Keratinocyte (primary cell): ENCODE data around the gene ASH1L. TPM values are rescaled to one million over a fixed set of nuclear protein-coding genes. Genes with fewer than 3 reads are reported as not detected.

Experiments
- DNase-seq: peaks from one replicate; pipeline ENCODE4 v3.0.0-alpha.2; 2011; ENCODE audit warnings: low read depth, missing footprints, low spot score
- FAIRE-seq: peaks from 2 replicates; lab custom pipeline; 2011; peaks lifted over from hg19 to GRCh38; lab: Jason Lieb, UNC
- H2AFZ ChIP-seq: 2 replicates; pipeline ENCODE4 v1.6.0; 2012; ENCODE audit warnings: low read length, control low read depth, inconsistent platforms; ENCODE audit not compliant: control insufficient read depth
- H3K27ac ChIP-seq: 2 replicates; pipeline ENCODE4 v1.5.1; 2011; ENCODE audit warnings: low read length; ENCODE audit not compliant: control insufficient read depth, insufficient read depth
- H3K27me3 ChIP-seq: 3 replicates; pipeline ENCODE4 v1.6.0; 2011; ENCODE audit warnings: low read length; ENCODE audit not compliant: control insufficient read depth, insufficient read depth; ENCODE audit errors: extremely low read depth
- H3K36me3 ChIP-seq, 2 experiments: 2 replicates in 1 of 2; 3 replicates in 1 of 2; pipeline ENCODE4 v1.5.1; 2011; ENCODE audit warnings: low read length in 2 of 2, mild to moderate bottlenecking in 1 of 2; ENCODE audit not compliant: control insufficient read depth in 2 of 2, insufficient read depth in 2 of 2; ENCODE audit errors: extremely low read depth in 1 of 2
- H3K4me1 ChIP-seq: 3 replicates; pipeline ENCODE4 v1.5.1; 2011; ENCODE audit warnings: low read length; ENCODE audit not compliant: control insufficient read depth, insufficient read depth; ENCODE audit errors: extremely low read depth
- H3K4me2 ChIP-seq: 3 replicates; pipeline ENCODE4 v1.6.0; 2011; ENCODE audit warnings: low read depth, low read length; ENCODE audit not compliant: control insufficient read depth, insufficient read depth; ENCODE audit errors: extremely low read depth
- H3K4me3 ChIP-seq, 3 experiments: fragments of 200-600 bp in 1 of 3; sonication (generic) in 1 of 3; 2 replicates in 2 of 3; 3 replicates in 1 of 3; pipeline ENCODE4 v1.5.1; 2011 to 2016; ENCODE audit warnings: low read length in 3 of 3, mild to moderate bottlenecking in 3 of 3, control low read depth in 2 of 3, inconsistent platforms in 1 of 3, low read depth in 1 of 3, mixed read lengths in 1 of 3, mixed run types in 1 of 3, moderate library complexity in 1 of 3; ENCODE audit not compliant: control insufficient read depth in 2 of 3, insufficient read depth in 2 of 3; ENCODE audit errors: extremely low read depth in 1 of 3
- H3K79me2 ChIP-seq: 2 replicates; pipeline ENCODE4 v1.6.0; 2012; ENCODE audit warnings: low read length; ENCODE audit not compliant: control insufficient read depth, insufficient read depth
- H3K9ac ChIP-seq: 3 replicates; pipeline ENCODE4 v1.6.0; 2011; ENCODE audit warnings: low read length; ENCODE audit not compliant: control insufficient read depth, insufficient read depth; ENCODE audit errors: extremely low read depth
- H3K9me1 ChIP-seq: 3 replicates; pipeline ENCODE4 v1.6.0; 2011; ENCODE audit warnings: low read length; ENCODE audit not compliant: control insufficient read depth, insufficient read depth; ENCODE audit errors: extremely low read depth
- H3K9me3 ChIP-seq: 2 replicates; pipeline ENCODE4 v1.5.1; 2012; ENCODE audit warnings: low read depth, low read length; ENCODE audit not compliant: control insufficient read depth
- H4K20me1 ChIP-seq: 3 replicates; pipeline ENCODE4 v1.6.0; 2011; ENCODE audit warnings: low read length; ENCODE audit not compliant: control insufficient read depth, insufficient read depth; ENCODE audit errors: extremely low read depth
- CTCF ChIP-seq, 3 experiments: IDR thresholded peaks in 1 of 3; conservative IDR thresholded peaks in 1 of 3; optimal IDR thresholded peaks in 1 of 3; 2 replicates in 2 of 3; 3 replicates in 1 of 3; pipeline versions ENCODE3 to v1.5.1; 2011; ENCODE audit warnings: low read length in 3 of 3, mild to moderate bottlenecking in 3 of 3, moderate library complexity in 2 of 3, control low read depth in 1 of 3, inconsistent platforms in 1 of 3; ENCODE audit not compliant: insufficient read depth in 2 of 3; ENCODE audit errors: extremely low read depth in 1 of 3
- EZH2 ChIP-seq: IDR thresholded peaks from one replicate; pipeline ENCODE4 v1.6.1; 2012; ENCODE audit warnings: inconsistent platforms, mild to moderate bottlenecking, low read length, moderate library complexity
- dilution Hi-C: fragments of 300-500 bp; cut with MboI; formaldehyde crosslinking; loops from one replicate; pipeline ENCODE4 v1.7.0; 2020; ENCODE audit warnings: low sequenced_read_pairs; ENCODE audit not compliant: extremely low pct_ligation_motif_present
- polyA plus RNA-seq, 5 experiments: library from polyadenylated mRNA; depleted of rRNA in 3 of 5; stranded (reverse) in 3 of 5; stranded (forward) in 1 of 5; unstranded in 1 of 5; fragments of >200 nt; gene quantifications; 1 replicate in 1 of 5; 2 replicates in 3 of 5; 3 replicates in 1 of 5; pipeline versions ENCODE4 v1.2.1 to v1.2.3, GENCODE V29; 2011 to 2012; ENCODE audit warnings: missing spikeins in 2 of 5, low read depth in 1 of 5, low replicate concordance in 1 of 5

Gene ASH1L
- polyA plus RNA-seq, 1 donor (not counting 4 experiments of a cell fraction or from before 2014, with no cell fraction given): 13.8 TPM

- peak; percentile 62 for FAIRE-seq
- H3K4me3 ChIP-seq: peak overlapping the region; percentile 78 to 90 (median 82)
- H3K27ac ChIP-seq: peak overlapping the region; percentile 84
- H3K4me2 ChIP-seq: peak overlapping the region; percentile 96
- H3K9me1 ChIP-seq: no peaks in the 10 kb centered on the region
- no peaks in the 10 kb centered on the region for H3K9me3 ChIP-seq
- H4K20me1 ChIP-seq: peaks cover 15% of the 10 kb centered on the region
- H3K4me1 ChIP-seq: peaks cover 17% of the 10 kb centered on the region
- H3K9ac ChIP-seq: peak overlapping the region; percentile 82
- peaks cover 16% of the 10 kb centered on the region for H3K79me2 ChIP-seq
- H2AFZ ChIP-seq: peak overlapping the region; percentile 80
- H3K36me3 ChIP-seq: peaks cover 23 to 34% of the 10 kb centered on the region in 2 experiments
- peak; percentile 88 for DNase-seq
- TF ChIP-seq CTCF (optimal IDR thresholded peaks at IDR 0.05 in 1 of 3, IDR thresholded peaks at IDR 0.05 in 1 of 3, conservative IDR thresholded peaks at IDR 0.05 in 1 of 3; ENCODE audit: extremely low read depth in 1 of 3, insufficient read depth in 2 of 3, low read length in 3 of 3): no peak
- no peak for TF ChIP-seq EZH2
- dilution Hi-C loops: no loop called here
- H3K27me3 ChIP-seq: no peaks in the 10 kb centered on the region
These were observed 238.4 kb downstream of the ASH1L start for GRCh38 chr1:155324037-155324716.

- Histone ChIP-seq H2AFZ (peak overlapping the region; percentile 80), H3K27me3 (no peaks in the 10 kb centered on the region), H3K9me3 (no peaks in the 10 kb centered on the region), H4K20me1 (peaks cover 15% of the 10 kb centered on the region), H3K4me2 (peak overlapping the region; percentile 96), H3K4me1 (peaks cover 17% of the 10 kb centered on the region), H3K36me3 (peaks cover 27 to 38% of the 10 kb centered on the region in 2 experiments), H3K9me1 (no peaks in the 10 kb centered on the region), H3K79me2 (peaks cover 16% of the 10 kb centered on the region), H3K27ac (peak overlapping the region; percentile 84), H3K9ac (peak overlapping the region; percentile 82), H3K4me3 (peak overlapping the region; percentile 78 to 90 (median 82))
- no peak for TF ChIP-seq EZH2
- TF ChIP-seq CTCF (optimal IDR thresholded peaks at IDR 0.05 in 1 of 3, IDR thresholded peaks at IDR 0.05 in 1 of 3, conservative IDR thresholded peaks at IDR 0.05 in 1 of 3; ENCODE audit: extremely low read depth in 1 of 3, insufficient read depth in 2 of 3, low read length in 3 of 3): no peak
- dilution Hi-C loops: no loop called here
- FAIRE-seq: no peak
- DNase-seq: peak; percentile 65
These were observed 238.9 kb downstream of the ASH1L start for GRCh38 chr1:155323729-155324036.
